Testis (tissue), 5 donors: ENCODE results near the gene PTPN3. TPM values are rescaled to one million over a fixed set of nuclear protein-coding genes. Genes with fewer than 3 reads are reported as not detected.
"Not testable (repeated sequence)": the region's sequence is repeated elsewhere in the genome, so short reads cannot be mapped to it uniquely, and the experiment has no call there.

ENCODE experiments used
- DNase-seq: peaks from one replicate; pipeline ENCODE4 v3.0.0-alpha.2; 2019
- H3K27ac ChIP-seq, 2 donors: fragments of 200-600 bp; sonication (generic); one replicate each; pipeline ENCODE4 v1.5.1; 2019
- H3K27me3 ChIP-seq: fragments of 200-600 bp; sonication (generic); one replicate; pipeline ENCODE4 v1.5.1; 2019
- H3K36me3 ChIP-seq: fragments of 200-600 bp; sonication (generic); one replicate; pipeline ENCODE4 v1.5.1; 2017; ENCODE audit warnings: low read depth; ENCODE audit errors: missing control alignments
- H3K4me1 ChIP-seq: fragments of 200-600 bp; sonication (generic); one replicate; pipeline ENCODE4 v1.5.1; 2019
- H3K4me3 ChIP-seq, 2 donors: fragments of 200-600 bp; sonication (generic); one replicate each; pipeline ENCODE4 v1.5.1; 2017 to 2019
- H3K9me3 ChIP-seq: fragments of 200-600 bp; sonication (generic); one replicate; pipeline ENCODE4 v1.5.1; 2017
- POLR2A ChIP-seq: fragments of 450-650 bp; IDR thresholded peaks from one replicate; pipeline ENCODE4 v1.6.1; 2017; ENCODE audit warnings: antibody characterized with exemption, mild to moderate bottlenecking, moderate library complexity
- WGBS, 2 donors: methylation state at CpG; one replicate each; pipeline ENCODE4 v1.1.5; 2018; 5-methylcytosine and 5-hydroxymethylcytosine counted together
- intact Hi-C: fragments of 100-400 bp; cut with DNase I; formaldehyde crosslinking; loops from one replicate; pipeline ENCODE4 v1.15.1; 2023; ENCODE audit warnings: low total_unique reads
- long read RNA-seq, 2 donors: transcript quantifications; one replicate each; lab custom pipeline, GENCODE V29; 2026
- polyA plus RNA-seq: library from polyadenylated mRNA; stranded (reverse); fragments of 350-450 nt; fragmentation: Illumina TruSeq; extraction: RNeasy Lipid Tissue Mini Kit (QIAGEN cat#74804); gene quantifications from one replicate; pipeline ENCODE4 v1.2.3, GENCODE V29; 2014; ENCODE audit warnings: low read depth, low replicate concordance; ENCODE audit not compliant: insufficient read depth
- total RNA-seq, 2 donors: library from RNA; depleted of rRNA; stranded (reverse); fragments of >200 nt; gene quantifications; one replicate each; pipeline ENCODE4 v1.2.3, GENCODE V29; 2016
- TF ChIP-seq, protein P1 (sequence below), 3 experiments: fragments of 450-650 bp in 2 of 3; fragments of 200-600 bp in 1 of 3; sonication (generic) in 1 of 3; IDR thresholded peaks; one replicate each; pipeline ENCODE4 v1.5.1; 2016 to 2019; ENCODE audit warnings: antibody characterized with exemption in 3 of 3, mild to moderate bottlenecking in 2 of 3, moderate library complexity in 1 of 3

The PTPN3 gene, protein sequence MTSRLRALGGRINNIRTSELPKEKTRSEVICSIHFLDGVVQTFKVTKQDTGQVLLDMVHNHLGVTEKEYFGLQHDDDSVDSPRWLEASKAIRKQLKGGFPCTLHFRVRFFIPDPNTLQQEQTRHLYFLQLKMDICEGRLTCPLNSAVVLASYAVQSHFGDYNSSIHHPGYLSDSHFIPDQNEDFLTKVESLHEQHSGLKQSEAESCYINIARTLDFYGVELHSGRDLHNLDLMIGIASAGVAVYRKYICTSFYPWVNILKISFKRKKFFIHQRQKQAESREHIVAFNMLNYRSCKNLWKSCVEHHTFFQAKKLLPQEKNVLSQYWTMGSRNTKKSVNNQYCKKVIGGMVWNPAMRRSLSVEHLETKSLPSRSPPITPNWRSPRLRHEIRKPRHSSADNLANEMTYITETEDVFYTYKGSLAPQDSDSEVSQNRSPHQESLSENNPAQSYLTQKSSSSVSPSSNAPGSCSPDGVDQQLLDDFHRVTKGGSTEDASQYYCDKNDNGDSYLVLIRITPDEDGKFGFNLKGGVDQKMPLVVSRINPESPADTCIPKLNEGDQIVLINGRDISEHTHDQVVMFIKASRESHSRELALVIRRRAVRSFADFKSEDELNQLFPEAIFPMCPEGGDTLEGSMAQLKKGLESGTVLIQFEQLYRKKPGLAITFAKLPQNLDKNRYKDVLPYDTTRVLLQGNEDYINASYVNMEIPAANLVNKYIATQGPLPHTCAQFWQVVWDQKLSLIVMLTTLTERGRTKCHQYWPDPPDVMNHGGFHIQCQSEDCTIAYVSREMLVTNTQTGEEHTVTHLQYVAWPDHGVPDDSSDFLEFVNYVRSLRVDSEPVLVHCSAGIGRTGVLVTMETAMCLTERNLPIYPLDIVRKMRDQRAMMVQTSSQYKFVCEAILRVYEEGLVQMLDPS
- total RNA-seq (1 to 10 TPM; 7.0 to 8.1 TPM), polyA plus RNA-seq (6.6 TPM)
- long read RNA-seq, donor 1: 0 reads
- long read RNA-seq, donor 2: 0 reads

DNA sequence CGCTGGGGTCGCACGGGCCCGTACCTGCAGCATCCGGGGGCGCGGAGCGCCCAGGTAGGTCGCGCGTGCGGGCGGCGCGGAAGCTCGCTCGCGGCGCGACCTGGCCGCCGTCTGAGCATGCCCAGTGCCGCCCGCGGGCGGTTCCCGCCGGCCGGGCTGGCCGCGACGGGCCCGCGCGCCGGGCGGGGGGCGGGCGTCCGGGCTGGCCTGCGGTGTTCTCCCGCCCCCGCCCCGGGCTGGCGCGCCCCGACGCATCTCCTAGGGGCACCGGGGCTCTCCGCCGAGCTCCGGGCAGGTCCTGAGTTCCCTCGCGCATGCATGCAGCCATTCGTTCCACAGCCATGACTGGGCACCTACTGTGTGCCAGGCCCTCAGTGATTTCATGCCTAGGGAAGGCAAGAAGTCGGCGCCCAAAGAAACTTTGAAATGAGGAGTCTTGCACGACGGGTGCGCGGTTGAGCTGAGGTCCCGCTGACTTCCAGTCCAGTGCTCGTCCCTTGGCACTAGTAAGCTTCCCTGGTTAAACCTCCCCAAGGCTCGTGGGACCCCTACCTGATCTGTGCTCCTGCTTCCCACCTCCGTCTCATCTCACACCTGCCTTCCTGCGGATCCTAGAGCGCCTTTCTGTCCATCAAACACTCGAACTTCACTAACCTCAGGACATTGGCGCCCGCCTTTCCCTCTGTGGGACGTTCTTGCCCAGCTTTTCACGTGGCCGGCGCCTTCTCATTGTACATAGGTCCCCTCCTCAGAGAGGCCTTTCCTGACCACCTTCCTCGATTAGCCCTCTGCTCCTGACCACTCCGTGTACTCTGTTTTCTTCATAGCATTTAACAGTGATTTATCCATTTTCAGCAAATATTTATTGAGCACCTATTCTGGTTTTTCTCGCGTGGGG lies at the start of gene PTPN3:
TSS of gene PTPN3 (minus strand) at position 113 of the 898 bp plus-strand sequence. CDS start 34,873 bp downstream, outside the sequence.
- intact Hi-C loops: loop anchor here (10.0 kb wide), 1 partner anchor 434 kb away; no protein-coding TSS in a partner anchor
- peak; percentile 18 for DNase-seq
- Histone ChIP-seq H3K27me3 (no peaks in the 10 kb centered on the region), H3K4me1 (no peaks in the 10 kb centered on the region), H3K9me3 (no peaks in the 10 kb centered on the region), H3K36me3 (no peaks in the 10 kb centered on the region), H3K27ac (no peak within 1 kb of the TSS), H3K4me3 (peak within 1 kb of the TSS; percentile 26 to 51)
- 8 to 9% methylated on average over 25 to 32 of the region's 78 CpGs for WGBS, 2 donors
- no peak for TF ChIP-seq POLR2A
- TF ChIP-seq, protein P1, sequence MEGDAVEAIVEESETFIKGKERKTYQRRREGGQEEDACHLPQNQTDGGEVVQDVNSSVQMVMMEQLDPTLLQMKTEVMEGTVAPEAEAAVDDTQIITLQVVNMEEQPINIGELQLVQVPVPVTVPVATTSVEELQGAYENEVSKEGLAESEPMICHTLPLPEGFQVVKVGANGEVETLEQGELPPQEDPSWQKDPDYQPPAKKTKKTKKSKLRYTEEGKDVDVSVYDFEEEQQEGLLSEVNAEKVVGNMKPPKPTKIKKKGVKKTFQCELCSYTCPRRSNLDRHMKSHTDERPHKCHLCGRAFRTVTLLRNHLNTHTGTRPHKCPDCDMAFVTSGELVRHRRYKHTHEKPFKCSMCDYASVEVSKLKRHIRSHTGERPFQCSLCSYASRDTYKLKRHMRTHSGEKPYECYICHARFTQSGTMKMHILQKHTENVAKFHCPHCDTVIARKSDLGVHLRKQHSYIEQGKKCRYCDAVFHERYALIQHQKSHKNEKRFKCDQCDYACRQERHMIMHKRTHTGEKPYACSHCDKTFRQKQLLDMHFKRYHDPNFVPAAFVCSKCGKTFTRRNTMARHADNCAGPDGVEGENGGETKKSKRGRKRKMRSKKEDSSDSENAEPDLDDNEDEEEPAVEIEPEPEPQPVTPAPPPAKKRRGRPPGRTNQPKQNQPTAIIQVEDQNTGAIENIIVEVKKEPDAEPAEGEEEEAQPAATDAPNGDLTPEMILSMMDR (IDR thresholded peaks at IDR 0.05): no peak

DNA sequence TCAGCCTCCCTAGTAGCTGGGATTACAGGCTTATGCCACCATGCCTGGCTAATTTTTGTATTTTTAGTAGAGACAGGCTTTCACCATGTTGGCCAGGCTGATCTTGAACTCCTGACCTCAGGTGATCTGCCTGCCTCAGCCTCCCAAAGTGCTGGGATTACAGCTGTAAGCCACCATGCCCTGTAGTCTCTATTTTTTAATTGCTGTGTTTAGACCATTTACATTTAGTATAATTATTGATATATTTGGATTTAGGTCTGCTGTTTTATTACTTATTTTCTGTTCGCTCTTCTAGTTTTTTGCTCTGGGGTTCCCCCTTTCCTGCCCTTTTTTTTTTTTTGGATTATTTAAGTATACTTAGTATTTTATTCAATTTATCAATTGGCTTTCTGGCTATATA lies 46.8 kb upstream of the PTPN3 start:
- H3K27ac ChIP-seq, intact Hi-C loops, H3K27me3 ChIP-seq, DNase-seq, H3K4me3 ChIP-seq, H3K9me3 ChIP-seq, H3K4me1 ChIP-seq, H3K36me3 ChIP-seq: not testable (repeated sequence)
- whole genome bisulfite sequencing, 2 donors: 80 to 97% methylated on average over 1 of the region's 1 CpG

DNA sequence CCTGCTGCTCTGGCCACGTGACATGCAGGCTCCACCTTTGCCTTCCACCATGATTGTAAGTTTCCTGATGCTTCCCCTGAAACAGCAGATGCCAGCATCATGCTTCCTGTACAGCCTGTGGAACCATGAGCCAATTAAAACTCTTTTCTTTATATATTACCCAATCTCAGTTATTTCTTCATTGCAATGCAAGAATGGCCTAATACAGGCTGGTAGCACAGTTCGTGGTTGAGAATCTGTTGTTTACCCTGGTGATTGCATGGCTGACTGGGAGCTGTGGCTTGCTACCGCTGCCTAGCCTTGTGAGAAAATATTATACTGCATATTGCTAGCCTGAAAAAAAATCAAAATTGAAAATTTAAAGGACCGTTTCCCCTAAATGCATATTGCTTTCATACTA lies 44.8 kb upstream of the PTPN3 start:
- WGBS, 2 donors: 65 to 67% methylated on average over 4 of the region's 4 CpGs
- DNase-seq: no peak
- no peaks in the 10 kb centered on the region for H3K9me3 ChIP-seq
- no peak overlapping the region for H3K27ac ChIP-seq
- no peaks in the 10 kb centered on the region for H3K36me3 ChIP-seq
- TF ChIP-seq, protein P1 (IDR thresholded peaks at IDR 0.05): no peak
- no peak for TF ChIP-seq POLR2A
- no peaks in the 10 kb centered on the region for H3K4me1 ChIP-seq
- intact Hi-C loops: no loop called here
- H3K4me3 ChIP-seq: no peak overlapping the region
- H3K27me3 ChIP-seq: no peaks in the 10 kb centered on the region

DNA sequence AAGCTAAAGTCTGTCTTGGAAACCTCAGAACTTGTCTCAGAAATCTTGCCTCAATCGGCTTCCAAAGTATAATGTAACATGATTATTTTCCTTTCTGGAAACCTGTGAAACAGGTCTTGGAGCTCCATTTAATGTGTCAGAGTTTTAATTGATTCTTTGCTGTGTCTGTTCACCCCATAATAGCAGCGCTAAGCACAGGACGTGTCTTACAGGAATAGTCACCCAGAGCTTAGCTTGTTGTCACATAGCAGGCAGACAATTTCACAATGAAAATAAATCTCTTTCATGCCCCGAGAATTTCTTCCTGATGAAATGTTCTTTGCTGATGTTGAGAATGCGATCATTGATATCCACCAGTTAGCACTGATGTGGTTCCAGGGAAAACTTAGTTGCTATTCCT lies 40.2 kb upstream of the PTPN3 start:
- DNase-seq: no peak
- no peaks in the 10 kb centered on the region for H3K27me3 ChIP-seq
- no peaks in the 10 kb centered on the region for H3K4me1 ChIP-seq
- no peaks in the 10 kb centered on the region for H3K9me3 ChIP-seq
- intact Hi-C loops: no loop called here
- TF ChIP-seq, protein P1 (IDR thresholded peaks at IDR 0.05): no peak
- no peak for TF ChIP-seq POLR2A
- H3K27ac ChIP-seq: no peak overlapping the region
- 87 to 89% methylated on average over 5 of the region's 5 CpGs for WGBS, 2 donors
- H3K36me3 ChIP-seq: no peaks in the 10 kb centered on the region
- no peak overlapping the region for H3K4me3 ChIP-seq
